Inflammatory macrophage treated with lipopolysaccharide for 4 hours (primary cell): Measurements from ENCODE around the gene CEACAM1.
"Not testable (repeated sequence)": the region's sequence is repeated elsewhere in the genome, so short reads cannot be mapped to it uniquely, and the experiment has no call there.

Experiments used
- DNase-seq: peaks from one replicate; pipeline ENCODE4 v3.0.0-alpha.2; 2020

CEACAM1 gene

GRCh38 chr19:42472402-42473147, 55.7 kb downstream of the CEACAM1 start:
- no peak for DNase-seq

GRCh38 chr19:42471554-42472249, 56.6 kb downstream of the CEACAM1 start:
- no peak for DNase-seq

- DNase-seq: peak; percentile 46
Measured at GRCh38 chr19:42469311-42470235, 58.7 kb downstream of the CEACAM1 start.

- DNase-seq: peak; percentile 30
Measured at GRCh38 chr19:42468273-42468796, 59.9 kb downstream of the CEACAM1 start.

- peak; percentile 41 for DNase-seq
Measured at GRCh38 chr19:42467183-42467760, 61.0 kb downstream of the CEACAM1 start.

- peak; percentile 46 for DNase-seq
Measured at GRCh38 chr19:42466521-42467182, 61.6 kb downstream of the CEACAM1 start.

- DNase-seq: peak; percentile 46
Measured at GRCh38 chr19:42465827-42466280, 62.4 kb downstream of the CEACAM1 start.

- no peak for DNase-seq
Measured at GRCh38 chr19:42461700-42462324, 66.5 kb downstream of the CEACAM1 start.

- DNase-seq: not testable (repeated sequence)
Measured at GRCh38 chr19:42461231-42461630, 67.0 kb downstream of the CEACAM1 start.

GRCh38 chr19:42459926-42460325, 68.4 kb downstream of the CEACAM1 start:
- no peak for DNase-seq
